HG03432 (cell line): ENCODE measurements around the gene PLPP3.

Source experiments
- ATAC-seq: cut with Tn5 transposase; IDR thresholded peaks from one replicate; pipeline ENCODE4 v1.9.1; 2021; ENCODE audit warnings: mild to moderate bottlenecking, moderate library complexity; ENCODE audit not compliant: unreplicated experiment

Gene PLPP3

GRCh38 chr1:56501426-56501825, 77.9 kb downstream of the PLPP3 start:
- no peak for ATAC-seq

GRCh38 chr1:56496821-56497772, 82.3 kb downstream of the PLPP3 start:
- ATAC-seq = no peak

- ATAC-seq = no peak
Observed at GRCh38 chr1:56496158-56496557, 83.2 kb downstream of the PLPP3 start.

- no peak for ATAC-seq
Observed at GRCh38 chr1:56495538-56495937, 83.8 kb downstream of the PLPP3 start.

GRCh38 chr1:56494306-56494705, 85.1 kb downstream of the PLPP3 start:
- ATAC-seq = no peak

GRCh38 chr1:56493826-56494225, 85.5 kb downstream of the PLPP3 start:
- ATAC-seq = no peak

- no peak for ATAC-seq
Observed at GRCh38 chr1:56491441-56491840, 87.9 kb downstream of the PLPP3 start.

- no peak for ATAC-seq
Observed at GRCh38 chr1:56490619-56491018, 88.7 kb downstream of the PLPP3 start.

GRCh38 chr1:56489695-56490094, 89.7 kb downstream of the PLPP3 start:
- ATAC-seq = no peak

- ATAC-seq = no peak
Observed at GRCh38 chr1:56484695-56485094, 94.7 kb downstream of the PLPP3 start.

GRCh38 chr1:56483104-56483503, 96.3 kb downstream of the PLPP3 start:
- no peak for ATAC-seq

- ATAC-seq = no peak
Observed at GRCh38 chr1:56482486-56482885, 96.9 kb downstream of the PLPP3 start.

GRCh38 chr1:56481140-56481694, 98.1 kb downstream of the PLPP3 start:
- no peak for ATAC-seq

GRCh38 chr1:56478734-56479133, 100.6 kb downstream of the PLPP3 start:
- ATAC-seq = no peak

- peak; percentile 42 for ATAC-seq
Observed at GRCh38 chr1:56477164-56478111, 101.9 kb downstream of the PLPP3 start.

GRCh38 chr1:56473582-56474270, 105.6 kb downstream of the PLPP3 start:
- ATAC-seq = no peak

- peak; percentile 89 for ATAC-seq
Observed at GRCh38 chr1:56472860-56473259, 106.5 kb downstream of the PLPP3 start.

GRCh38 chr1:56469640-56470371, 109.6 kb downstream of the PLPP3 start:
- ATAC-seq = peak; percentile 49

GRCh38 chr1:56468518-56468917, 110.8 kb downstream of the PLPP3 start:
- ATAC-seq = no peak

- ATAC-seq = no peak
Observed at GRCh38 chr1:56466538-56466937, 112.8 kb downstream of the PLPP3 start.
